Kidney (tissue), 14 donors: ENCODE measurements around the gene GFOD1. TPM values are rescaled to one million over a fixed set of nuclear protein-coding genes. Genes with fewer than 3 reads are reported as not detected.

Source experiments
- DNase-seq, 5 donors: peaks; one replicate each; pipeline ENCODE4 v3.0.0-alpha.2; 2013 to 2020
- FAIRE-seq: peaks from 2 replicates; lab custom pipeline; 2012; peaks lifted over from hg19 to GRCh38; lab: Jason Lieb, UNC
- H3K27ac ChIP-seq, 2 donors: one replicate each; pipeline ENCODE4 v1.7.0; 2013; ENCODE audit warnings: low read depth in 2 of 2, low read length in 2 of 2, inconsistent platforms in 1 of 2
- H3K27me3 ChIP-seq: one replicate; pipeline ENCODE4 v1.7.1; 2013; ENCODE audit warnings: low read length, inconsistent platforms; ENCODE audit not compliant: control insufficient read depth, insufficient read depth
- H3K36me3 ChIP-seq, 3 donors: one replicate each; pipeline versions ENCODE4 v1.7.0 to v1.7.1; 2013; ENCODE audit warnings: low read length in 3 of 3, control low read depth in 1 of 3, inconsistent platforms in 1 of 3; ENCODE audit not compliant: insufficient read depth in 3 of 3, control insufficient read depth in 2 of 3
- H3K4me1 ChIP-seq, 3 donors: one replicate each; pipeline versions ENCODE4 v1.7.0 to v1.7.1; 2013; ENCODE audit warnings: low read length in 3 of 3, inconsistent platforms in 1 of 3, low read depth in 1 of 3; ENCODE audit not compliant: control insufficient read depth in 2 of 3, insufficient read depth in 2 of 3
- H3K4me3 ChIP-seq, 3 donors: one replicate each; pipeline versions ENCODE4 v1.7.0 to v1.8.1; 2013; ENCODE audit warnings: low read length in 3 of 3, control low read depth in 1 of 3, inconsistent platforms in 1 of 3
- H3K9ac ChIP-seq, 3 donors: one replicate each; pipeline versions ENCODE4 v1.7.0 to v1.7.1; 2013; ENCODE audit warnings: low read length in 3 of 3, control low read depth in 1 of 3, inconsistent platforms in 1 of 3
- H3K9me3 ChIP-seq, 3 donors: one replicate each; pipeline versions ENCODE4 v1.7.0 to v1.7.1; 2013; ENCODE audit warnings: low read length in 3 of 3, control low read depth in 1 of 3, inconsistent platforms in 1 of 3; ENCODE audit not compliant: control insufficient read depth in 2 of 3, insufficient read depth in 1 of 3
- CTCF ChIP-seq: IDR thresholded peaks from 3 replicates; pipeline ENCODE4 v1.5.1; 2012; ENCODE audit warnings: mild to moderate bottlenecking, moderate library complexity, borderline replicate concordance; ENCODE audit not compliant: insufficient read depth; ENCODE audit errors: extremely low read depth
- intact Hi-C: fragments of 100-400 bp; cut with DNase I; formaldehyde crosslinking; loops from one replicate; pipeline ENCODE4 v1.11.1; 2022
- polyA plus RNA-seq: library from polyadenylated mRNA; stranded (reverse); fragments of 350-450 nt; fragmentation: Illumina TruSeq; extraction: RNeasy Lipid Tissue Mini Kit (QIAGEN cat#74804); gene quantifications from one replicate; pipeline ENCODE4 v1.2.3, GENCODE V29; 2014; ENCODE audit warnings: low read depth, low replicate concordance; ENCODE audit not compliant: insufficient read depth
- total RNA-seq: library from RNA; stranded (reverse); fragmentation: NEBNext Ultra II Directional; extraction: Animal tissue kit (Norgen Biotek cat#: 25700); gene quantifications from one replicate; pipeline ENCODE4 v1.2.1, GENCODE V29; 2021
- donor health status: control.
- donor health status: control.
- donor health status: control.
- donor health status: control.
- donor health status: control.
- donor health status: DM: yes; HTN: yes; CAD: no.
- donor health status: Normal renal cell carcinoma (clear cell type).

Gene GFOD1
- total and polyA plus RNA-seq, 2 donors from 2014 or later = 2.1 to 14.6 TPM

GRCh38 chr6:13490402-13490801 lies 3.0 kb upstream of the GFOD1 start:
- no peak for FAIRE-seq
- no peak overlapping the region for H3K4me3 ChIP-seq

GRCh38 chr6:13488896-13489237 lies 1.5 kb upstream of the GFOD1 start:
- no peak overlapping the region for H3K9ac ChIP-seq
- peaks cover 0 to 13% (median 0%) of the 10 kb centered on the region in 3 donors for H3K4me1 ChIP-seq
- no peak for DNase-seq
- FAIRE-seq = no peak
- peaks cover 10% of the 10 kb centered on the region for H3K27me3 ChIP-seq
- no peak overlapping the region for H3K4me3 ChIP-seq
- H3K27ac ChIP-seq = no peak overlapping the region
- intact Hi-C loops = no loop called here
- H3K36me3 ChIP-seq = no peaks in the 10 kb centered on the region
- H3K9me3 ChIP-seq = no peaks in the 10 kb centered on the region
- no peak for TF ChIP-seq CTCF

More at GRCh38 chr6:13490402-13490801, 3.0 kb upstream of the GFOD1 start:
- peaks cover 4% of the 10 kb centered on the region for H3K27me3 ChIP-seq
- DNase-seq = no peak
- no peaks in the 10 kb centered on the region for H3K36me3 ChIP-seq
- TF ChIP-seq CTCF = no peak
- intact Hi-C loops = no loop called here
- peaks cover 0 to 13% (median 0%) of the 10 kb centered on the region in 3 donors for H3K4me1 ChIP-seq
- no peak overlapping the region for H3K27ac ChIP-seq
- H3K9me3 ChIP-seq = no peaks in the 10 kb centered on the region
- no peak overlapping the region for H3K9ac ChIP-seq

- TF ChIP-seq CTCF = no peak
- H3K4me1 ChIP-seq = peaks cover 0 to 13% (median 0%) of the 10 kb centered on the region in 3 donors
- intact Hi-C loops = no loop called here
- H3K9ac ChIP-seq = peak overlapping the region in 1 of 3 donors; percentile 73
- H3K9me3 ChIP-seq = no peaks in the 10 kb centered on the region
- H3K4me3 ChIP-seq = peak overlapping the region; percentile 57 to 81 (median 63)
- H3K36me3 ChIP-seq = no peaks in the 10 kb centered on the region
- FAIRE-seq (no peak), DNase-seq (peak; percentile 55 to 85 (median 64))
- no peak overlapping the region for H3K27ac ChIP-seq
- H3K27me3 ChIP-seq = peaks cover 10% of the 10 kb centered on the region
Observed at GRCh38 chr6:13488015-13488895, 855 bp upstream of the GFOD1 start.
